Choroid plexus epithelial cell (primary cell): ENCODE data around the gene GFPT1.

Source experiments
- DNase-seq: peaks from one replicate; pipeline ENCODE4 v3.0.0-alpha.2; 2010; ENCODE audit warnings: low read depth
- H3K4me3 ChIP-seq: 2 replicates; pipeline ENCODE4 v1.5.1; 2011; ENCODE audit warnings: low read depth, mild to moderate bottlenecking, control low read depth, low read length, moderate library complexity
- CTCF ChIP-seq: conservative IDR thresholded peaks from 2 replicates; pipeline ENCODE4 v1.5.1; 2011; ENCODE audit warnings: low read depth, mild to moderate bottlenecking, control low read depth, inconsistent platforms, low read length, moderate library complexity

Gene GFPT1

GRCh38 chr2:69335311-69335710 is 51.7 kb downstream of the GFPT1 start:
- no peak for TF ChIP-seq CTCF
- no peak overlapping the region for H3K4me3 ChIP-seq
- no peak for DNase-seq

DNA sequence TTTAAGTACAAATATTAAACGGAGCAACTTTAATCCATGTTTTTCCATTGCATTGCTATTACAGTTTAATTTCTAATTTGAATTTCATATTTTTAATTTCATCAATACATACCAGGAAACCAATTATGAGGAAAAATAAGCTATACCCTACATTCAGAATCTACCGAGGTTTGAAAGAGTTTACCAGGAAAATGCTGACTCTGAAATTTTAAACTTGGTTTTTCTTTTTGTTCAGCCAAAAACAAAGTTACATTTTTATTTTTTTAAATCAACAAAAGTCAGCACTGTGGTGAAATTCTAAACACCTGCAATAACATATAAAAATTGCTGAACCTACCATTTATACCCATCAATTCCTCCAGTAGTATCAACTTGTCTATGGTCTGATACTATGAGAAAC is 53.7 kb downstream of the GFPT1 start:
- TF ChIP-seq CTCF = no peak
- no peak for DNase-seq
- no peak overlapping the region for H3K4me3 ChIP-seq

DNA sequence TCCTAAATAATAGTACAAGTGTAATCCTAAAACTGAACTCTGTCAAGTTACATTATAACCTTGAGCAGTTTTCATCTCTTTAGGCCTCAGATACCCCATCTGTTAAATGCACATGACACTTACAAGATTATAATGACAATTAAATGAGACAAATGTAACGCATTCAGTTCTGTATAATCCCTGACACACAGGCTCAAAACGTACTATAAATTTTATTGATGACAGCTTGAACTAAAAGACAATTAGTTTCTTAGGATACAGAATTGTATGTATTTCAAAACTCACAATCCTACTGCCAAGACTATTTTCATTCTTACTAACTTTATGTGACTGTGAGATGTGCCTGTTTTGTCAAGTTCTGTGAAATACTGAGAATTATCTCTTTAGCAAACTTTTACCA is 56.2 kb downstream of the GFPT1 start:
- H3K4me3 ChIP-seq = no peak overlapping the region
- DNase-seq = no peak
- TF ChIP-seq CTCF = no peak

DNA sequence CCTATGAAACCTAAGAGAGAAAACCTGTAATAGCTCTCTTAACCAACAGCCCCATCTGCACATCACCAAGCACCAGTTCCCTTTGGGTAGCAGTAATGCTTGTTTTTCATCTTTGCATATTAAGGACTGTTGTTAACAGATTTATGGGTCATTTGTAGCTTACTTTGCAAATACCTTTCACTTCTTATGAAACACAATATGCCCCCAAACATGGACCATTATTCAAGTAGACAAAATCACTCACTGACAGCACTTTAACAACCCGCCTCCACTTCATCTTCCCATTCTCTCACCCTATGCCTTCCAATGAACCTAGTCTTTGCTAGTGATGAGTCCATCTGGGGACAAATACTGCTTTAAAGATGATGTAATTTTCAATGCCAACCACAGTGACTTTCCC is 64.4 kb downstream of the GFPT1 start:
- TF ChIP-seq CTCF = no peak
- no peak for DNase-seq
- H3K4me3 ChIP-seq = no peak overlapping the region

GRCh38 chr2:69316550-69316949 is 70.5 kb downstream of the GFPT1 start:
- no peak for TF ChIP-seq CTCF
- DNase-seq = no peak
- no peak overlapping the region for H3K4me3 ChIP-seq

- H3K4me3 ChIP-seq = no peak overlapping the region
- no peak for DNase-seq
- no peak for TF ChIP-seq CTCF
These were observed 71.8 kb downstream of the GFPT1 start for GRCh38 chr2:69315160-69315761.

- DNase-seq = peak; percentile 17
- H3K4me3 ChIP-seq = no peak overlapping the region
- TF ChIP-seq CTCF = no peak
These were observed 76.0 kb downstream of the GFPT1 start for GRCh38 chr2:69311024-69311416.
